Endodermal cell (in vitro differentiated cells): ENCODE results near the gene ZNF768. TPM values are rescaled to one million over a fixed set of nuclear protein-coding genes. Genes with fewer than 3 reads are reported as not detected.

Experiments used
- DNase-seq: peaks from one replicate; pipeline ENCODE4 v3.0.0-alpha.2; 2017
- H3K27ac ChIP-seq: 2 replicates; pipeline ENCODE4 v1.5.1; 2013; ENCODE audit warnings: mild to moderate bottlenecking, low read depth, low read length, moderate library complexity
- H3K27me3 ChIP-seq: 2 replicates; pipeline ENCODE4 v1.6.1; 2013; ENCODE audit warnings: mild to moderate bottlenecking, low read length, moderate library complexity; ENCODE audit not compliant: insufficient read depth, control insufficient read depth, poor library complexity, severe bottlenecking
- H3K36me3 ChIP-seq: 2 replicates; pipeline ENCODE4 v1.7.0; 2013; ENCODE audit warnings: mild to moderate bottlenecking, low read length, moderate library complexity; ENCODE audit not compliant: control insufficient read depth, insufficient read depth
- H3K4me1 ChIP-seq: one replicate; pipeline ENCODE4 v1.7.0; 2013; ENCODE audit warnings: low read length; ENCODE audit not compliant: control insufficient read depth, insufficient read depth
- H3K4me3 ChIP-seq: 2 replicates; pipeline ENCODE4 v1.5.1; 2013; ENCODE audit warnings: mild to moderate bottlenecking, low read length, moderate library complexity
- H3K9ac ChIP-seq: 2 replicates; pipeline ENCODE4 v1.6.1; 2013; ENCODE audit warnings: mild to moderate bottlenecking, low read length, moderate library complexity; ENCODE audit not compliant: poor library complexity, severe bottlenecking; ENCODE audit errors: extremely low read depth
- H3K9me3 ChIP-seq: 2 replicates; pipeline ENCODE4 v1.6.1; 2013; ENCODE audit warnings: mild to moderate bottlenecking, low read length, moderate library complexity; ENCODE audit not compliant: control insufficient read depth
- H3K27ac Mint-ChIP-seq: 2 replicates; pipeline ENCODE4 v1.8.0; 2020; ENCODE audit warnings: mixed read lengths
- H3K27me3 Mint-ChIP-seq: 2 replicates; pipeline ENCODE4 v1.8.0; 2021; ENCODE audit warnings: mild to moderate bottlenecking, mixed read lengths; ENCODE audit not compliant: insufficient read depth
- H3K36me3 Mint-ChIP-seq: 2 replicates; pipeline ENCODE4 v1.8.0; 2020; ENCODE audit warnings: low read depth, mixed read lengths
- H3K4me1 Mint-ChIP-seq: 2 replicates; pipeline ENCODE4 v1.8.0; 2020; ENCODE audit warnings: mixed read lengths
- H3K4me3 Mint-ChIP-seq: 2 replicates; pipeline ENCODE4 v1.8.0; 2020; ENCODE audit warnings: mild to moderate bottlenecking, moderate library complexity, mixed read lengths
- H3K9me3 Mint-ChIP-seq: 2 replicates; pipeline ENCODE4 v1.8.0; 2020; ENCODE audit warnings: mild to moderate bottlenecking, mixed read lengths
- WGBS, 2 experiments: methylation state at CpG; one replicate each; pipeline versions ENCODE4 v1.1.5 to v1.1.7; 2013; ENCODE audit warnings: missing lambda C conversion rate in 2 of 2, mixed read lengths in 1 of 2; ENCODE audit not compliant: insufficient coverage in 1 of 2, insufficient read length in 1 of 2; 5-methylcytosine and 5-hydroxymethylcytosine counted together
- total RNA-seq, 2 donors: library from RNA; stranded (reverse); fragmentation: NEBNext Ultra II Directional in 1 of 2; extraction: Animal tissue kit (Norgen Biotek cat#: 25700) in 1 of 2; gene quantifications; 2 replicates in 1 of 2; 3 replicates in 1 of 2; pipeline ENCODE4 v1.2.1, GENCODE V29; 2021
- TF ChIP-seq, protein P1 (sequence below): fragments of 200-600 bp; sonication (generic); conservative IDR thresholded peaks from 2 replicates; pipeline ENCODE4 v1.5.0; 2021; ENCODE audit warnings: antibody characterized with exemption, mild to moderate bottlenecking

ZNF768 gene
- total RNA-seq, 2 donors from 2014 or later: 47.0 to 59.2 TPM

DNA sequence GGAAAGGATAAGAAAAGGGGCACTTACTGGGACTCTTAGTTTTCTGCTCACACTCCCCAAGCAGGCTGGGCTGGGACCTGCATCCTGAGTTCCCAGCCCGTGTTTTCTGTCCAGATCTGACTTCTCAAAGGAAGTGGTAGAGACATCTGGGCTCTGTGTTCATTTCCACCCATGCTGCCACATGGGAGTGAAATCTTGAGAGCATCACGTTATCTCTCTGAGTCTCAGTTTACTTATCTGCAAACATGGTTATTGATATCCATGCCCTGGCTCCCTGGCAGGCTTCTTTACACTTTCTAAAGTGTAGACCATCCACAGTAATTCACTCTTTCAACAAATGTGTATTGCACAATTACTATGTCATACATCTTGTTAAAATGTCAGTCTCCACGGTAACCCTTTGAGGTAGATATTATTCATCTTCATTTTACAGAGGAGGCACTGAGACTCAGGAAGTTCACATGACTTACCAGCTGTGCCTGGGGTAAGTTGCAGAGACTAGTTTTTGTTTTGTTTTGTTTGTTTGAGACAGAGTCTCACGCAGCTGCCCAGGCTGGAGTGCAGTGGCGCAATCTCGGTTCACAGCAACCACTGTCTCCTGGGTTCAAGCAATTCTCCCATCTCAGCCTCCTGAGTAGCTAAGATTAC is 41.7 kb upstream of the ZNF768 start:
- no peak for DNase-seq
- no peak overlapping the region for H3K4me3 Mint-ChIP-seq
- no peaks in the 10 kb centered on the region for H3K36me3 Mint-ChIP-seq
- Histone ChIP-seq H3K4me1 (peaks cover 6% of the 10 kb centered on the region), H3K27ac (no peak overlapping the region), H3K36me3 (no peaks in the 10 kb centered on the region), H3K9ac (no peak overlapping the region), H3K4me3 (no peak overlapping the region), H3K27me3 (no peaks in the 10 kb centered on the region), H3K9me3 (no peaks in the 10 kb centered on the region)
- TF ChIP-seq, protein P1, sequence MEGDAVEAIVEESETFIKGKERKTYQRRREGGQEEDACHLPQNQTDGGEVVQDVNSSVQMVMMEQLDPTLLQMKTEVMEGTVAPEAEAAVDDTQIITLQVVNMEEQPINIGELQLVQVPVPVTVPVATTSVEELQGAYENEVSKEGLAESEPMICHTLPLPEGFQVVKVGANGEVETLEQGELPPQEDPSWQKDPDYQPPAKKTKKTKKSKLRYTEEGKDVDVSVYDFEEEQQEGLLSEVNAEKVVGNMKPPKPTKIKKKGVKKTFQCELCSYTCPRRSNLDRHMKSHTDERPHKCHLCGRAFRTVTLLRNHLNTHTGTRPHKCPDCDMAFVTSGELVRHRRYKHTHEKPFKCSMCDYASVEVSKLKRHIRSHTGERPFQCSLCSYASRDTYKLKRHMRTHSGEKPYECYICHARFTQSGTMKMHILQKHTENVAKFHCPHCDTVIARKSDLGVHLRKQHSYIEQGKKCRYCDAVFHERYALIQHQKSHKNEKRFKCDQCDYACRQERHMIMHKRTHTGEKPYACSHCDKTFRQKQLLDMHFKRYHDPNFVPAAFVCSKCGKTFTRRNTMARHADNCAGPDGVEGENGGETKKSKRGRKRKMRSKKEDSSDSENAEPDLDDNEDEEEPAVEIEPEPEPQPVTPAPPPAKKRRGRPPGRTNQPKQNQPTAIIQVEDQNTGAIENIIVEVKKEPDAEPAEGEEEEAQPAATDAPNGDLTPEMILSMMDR: no peak
- peaks cover 13% of the 10 kb centered on the region for H3K27me3 Mint-ChIP-seq
- H3K9me3 Mint-ChIP-seq: no peaks in the 10 kb centered on the region
- no peak overlapping the region for H3K27ac Mint-ChIP-seq
- WGBS, 2 experiments: 85 to 91% methylated on average over 2 to 6 of the region's 6 CpGs
- H3K4me1 Mint-ChIP-seq: peaks cover 12% of the 10 kb centered on the region

DNA sequence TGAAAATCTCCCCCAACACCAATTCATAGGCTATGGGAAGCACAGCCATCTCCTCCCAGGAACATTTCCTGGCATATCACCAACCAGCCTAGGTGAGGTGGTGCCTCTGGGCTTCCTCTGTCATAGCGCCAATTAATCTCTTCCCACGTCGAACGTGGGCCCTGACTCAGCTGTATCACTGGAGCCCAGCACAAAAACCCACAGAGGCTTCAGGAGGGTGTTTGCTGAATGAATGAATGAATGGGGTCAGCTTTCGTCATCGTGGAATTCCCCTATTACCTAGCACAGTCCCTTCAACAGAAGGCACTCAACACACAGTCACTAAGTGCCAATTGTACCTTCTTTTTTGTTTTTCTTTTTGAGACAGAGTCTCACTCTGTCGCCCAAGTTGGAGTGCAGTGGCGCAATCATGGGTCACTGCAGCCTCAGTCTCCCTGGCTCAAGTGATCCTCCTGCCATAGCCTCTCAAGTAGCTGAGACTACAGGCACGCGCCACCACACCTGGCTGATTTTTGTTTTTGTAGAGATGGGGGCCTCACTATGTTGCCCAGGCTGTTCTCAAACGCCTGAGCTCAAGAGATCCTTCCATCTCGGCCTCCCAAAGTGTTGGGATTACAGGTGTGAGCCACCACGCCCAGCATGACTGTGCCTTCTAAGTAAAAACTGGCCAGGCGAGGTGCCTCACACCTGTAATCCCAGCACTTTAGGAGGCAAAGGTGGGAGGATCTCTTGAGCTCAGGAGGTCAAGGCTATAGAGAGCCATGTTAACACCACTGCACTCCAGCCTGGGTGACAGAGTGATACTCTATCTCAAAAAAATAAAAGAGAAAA is 41.0 kb upstream of the ZNF768 start:
- no peak overlapping the region for H3K4me3 ChIP-seq
- H3K4me1 ChIP-seq: peaks cover 6% of the 10 kb centered on the region
- H3K36me3 Mint-ChIP-seq: no peaks in the 10 kb centered on the region
- TF ChIP-seq, protein P1: no peak
- no peak overlapping the region for H3K27ac Mint-ChIP-seq
- no peak overlapping the region for H3K9ac ChIP-seq
- peaks cover 12% of the 10 kb centered on the region for H3K4me1 Mint-ChIP-seq
- H3K27ac ChIP-seq: no peak overlapping the region
- peaks cover 17% of the 10 kb centered on the region for H3K27me3 Mint-ChIP-seq
- no peak overlapping the region for H3K4me3 Mint-ChIP-seq
- WGBS, 2 experiments: 91 to 95% methylated on average over 9 to 14 of the region's 14 CpGs
- no peak for DNase-seq
- no peaks in the 10 kb centered on the region for H3K9me3 Mint-ChIP-seq
- H3K9me3 ChIP-seq: no peaks in the 10 kb centered on the region
- H3K27me3 ChIP-seq: no peaks in the 10 kb centered on the region
- H3K36me3 ChIP-seq: no peaks in the 10 kb centered on the region

DNA sequence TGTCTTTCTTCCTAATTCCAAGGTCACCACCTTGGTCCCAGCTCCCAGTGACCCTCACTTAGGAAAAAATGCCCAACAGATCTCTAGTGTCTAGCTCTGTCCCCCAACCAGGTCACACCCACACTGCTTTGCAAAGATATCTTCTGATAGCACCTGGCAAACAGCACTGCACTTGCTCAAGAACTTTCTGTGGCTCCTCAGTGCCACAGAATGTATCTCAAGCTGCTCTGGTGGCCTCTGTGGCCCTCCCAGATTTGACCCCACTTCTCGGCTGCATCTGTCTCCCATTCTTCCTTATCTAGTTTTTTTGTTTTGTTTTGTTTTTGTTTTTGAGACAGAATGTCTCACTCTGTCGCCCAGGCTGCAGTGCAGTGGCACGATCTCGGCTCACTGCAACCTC is 40.2 kb upstream of the ZNF768 start:
- H3K9me3 Mint-ChIP-seq: no peaks in the 10 kb centered on the region
- H3K4me3 ChIP-seq: no peak overlapping the region
- H3K36me3 Mint-ChIP-seq: no peaks in the 10 kb centered on the region
- no peaks in the 10 kb centered on the region for H3K36me3 ChIP-seq
- H3K27ac ChIP-seq: no peak overlapping the region
- H3K4me3 Mint-ChIP-seq: no peak overlapping the region
- H3K9me3 ChIP-seq: no peaks in the 10 kb centered on the region
- no peak overlapping the region for H3K9ac ChIP-seq
- H3K27me3 Mint-ChIP-seq: peaks cover 21% of the 10 kb centered on the region
- H3K4me1 ChIP-seq: peaks cover 6% of the 10 kb centered on the region
- H3K27me3 ChIP-seq: no peaks in the 10 kb centered on the region
- H3K27ac Mint-ChIP-seq: no peak overlapping the region
- WGBS, 2 experiments: 96% methylated on average over 3 to 4 of the region's 4 CpGs
- H3K4me1 Mint-ChIP-seq: peaks cover 9% of the 10 kb centered on the region
- TF ChIP-seq, protein P1: no peak
- DNase-seq: no peak
